Amniotic stem cell (primary cell): Measurements from ENCODE around the gene NME2.

Experiments used
- DNase-seq: peaks from one replicate; lab custom pipeline; 2025; lab: John Stamatoyannopoulos, UW

Gene NME2

GRCh38 chr17:51203838-51204237 is 37.6 kb downstream of the NME2 start:
- DNase-seq: no peak

- no peak for DNase-seq
These were observed 48.7 kb downstream of the NME2 start for GRCh38 chr17:51214920-51215319.

- no peak for DNase-seq
These were observed 51.7 kb downstream of the NME2 start for GRCh38 chr17:51217946-51218345.

- DNase-seq: no peak
These were observed 55.1 kb downstream of the NME2 start for GRCh38 chr17:51221322-51221721.
